ENCODE measurements around the gene DEDD.

Gene DEDD

GRCh38 chr1:161095230-161095629 lies 37.2 kb downstream of the DEDD start:
- no peak for DNase-seq (ENCODE audit: low read depth in 2 of 3, low spot score in 1 of 3)

GRCh38 chr1:161094481-161094880 lies 38.0 kb downstream of the DEDD start:
- no peak for DNase-seq (ENCODE audit: low read depth in 2 of 3, low spot score in 1 of 3)

- peak in 1 of 3 donors; percentile 40 for DNase-seq (ENCODE audit: low read depth in 2 of 3, low spot score in 1 of 3)
Measured at GRCh38 chr1:161092621-161093028, 39.8 kb downstream of the DEDD start.

DNA sequence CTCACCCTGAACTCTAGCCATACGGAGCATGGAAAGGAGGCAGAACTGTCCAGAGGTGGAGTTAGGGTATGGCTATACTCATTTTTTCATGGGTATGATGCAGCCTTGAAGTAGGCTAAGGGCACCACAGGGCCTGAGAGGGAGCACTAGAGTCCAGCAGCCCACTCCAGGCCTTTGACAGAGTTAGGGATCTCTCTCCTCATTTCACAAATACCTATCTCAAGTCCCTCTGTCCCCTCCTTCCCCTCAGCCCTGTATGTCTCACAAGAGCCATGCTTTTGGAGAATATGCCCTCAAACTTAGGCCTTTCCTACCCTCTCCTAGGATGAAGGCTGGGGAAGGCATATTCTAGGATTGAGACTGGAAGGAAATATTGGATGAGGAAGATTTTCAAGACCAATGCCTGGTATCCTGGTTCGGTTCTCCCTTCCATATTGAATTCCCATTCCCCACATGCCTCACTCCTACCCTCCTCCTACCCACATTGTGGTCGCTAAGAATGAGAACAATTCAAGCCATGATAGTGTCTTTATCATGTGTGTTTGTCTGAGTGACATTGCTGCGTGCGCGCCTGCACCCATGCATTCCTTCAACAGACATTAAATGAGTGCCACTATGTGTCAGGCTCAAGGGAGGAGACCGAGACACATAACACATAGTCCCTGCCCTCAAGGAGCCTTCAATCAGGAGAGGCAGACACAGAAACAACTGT lies 40.5 kb downstream of the DEDD start:
- no peak for DNase-seq (ENCODE audit: low read depth in 2 of 3, low spot score in 1 of 3)

GRCh38 chr1:161091093-161091492 lies 41.4 kb downstream of the DEDD start:
- DNase-seq (ENCODE audit: low read depth in 2 of 3, low spot score in 1 of 3): no peak

- no peak for DNase-seq (ENCODE audit: low read depth in 2 of 3, low spot score in 1 of 3)
Measured at GRCh38 chr1:161090617-161091016, 41.9 kb downstream of the DEDD start.

- DNase-seq (ENCODE audit: low read depth in 2 of 3, low spot score in 1 of 3): no peak
Measured at GRCh38 chr1:161089938-161090337, 42.5 kb downstream of the DEDD start.

DNA sequence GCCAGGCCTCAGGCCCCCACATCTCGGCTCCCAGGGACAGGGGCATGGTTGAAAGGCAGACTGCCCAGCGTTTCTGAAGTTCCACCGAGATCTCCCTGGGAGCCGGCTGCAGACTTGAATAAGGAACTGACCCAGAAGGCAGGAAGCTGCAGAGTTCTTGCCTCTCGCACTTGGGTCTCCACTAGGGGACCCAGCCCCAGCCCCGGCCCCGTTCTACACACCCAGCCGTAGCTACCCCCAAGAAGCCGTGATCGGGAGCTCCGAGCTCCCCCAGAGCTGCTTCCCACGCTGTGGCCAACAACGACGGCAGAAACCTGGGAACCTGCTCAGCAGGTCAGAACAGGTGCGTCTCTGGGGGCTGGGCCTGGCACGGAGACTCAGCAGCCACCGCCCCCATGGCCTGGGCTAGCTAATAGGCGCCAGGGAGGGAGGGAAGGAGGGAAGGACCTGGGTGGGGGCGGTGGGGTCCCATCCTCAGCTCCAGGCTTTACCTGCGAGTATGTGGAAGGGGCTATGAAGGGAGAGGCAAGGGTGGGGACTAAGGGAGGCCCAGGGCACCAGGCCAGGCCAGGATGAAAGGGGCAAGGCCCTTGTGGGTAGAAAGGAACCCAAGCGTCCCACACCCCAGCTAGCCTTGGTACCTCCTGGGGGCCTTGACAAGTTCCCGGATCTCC lies 43.1 kb downstream of the DEDD start, which contains the start of gene NECTIN4:
Gene NECTIN4 (minus strand): TSS at position 308 of the 674 bp plus-strand sequence. CDS start 262 bp downstream, at position 46.
- DNase-seq (ENCODE audit: low read depth in 2 of 3, low spot score in 1 of 3): no peak

- DNase-seq (ENCODE audit: low read depth in 2 of 3, low spot score in 1 of 3): no peak
Measured at GRCh38 chr1:161088587-161089110, 43.8 kb downstream of the DEDD start.

DNA sequence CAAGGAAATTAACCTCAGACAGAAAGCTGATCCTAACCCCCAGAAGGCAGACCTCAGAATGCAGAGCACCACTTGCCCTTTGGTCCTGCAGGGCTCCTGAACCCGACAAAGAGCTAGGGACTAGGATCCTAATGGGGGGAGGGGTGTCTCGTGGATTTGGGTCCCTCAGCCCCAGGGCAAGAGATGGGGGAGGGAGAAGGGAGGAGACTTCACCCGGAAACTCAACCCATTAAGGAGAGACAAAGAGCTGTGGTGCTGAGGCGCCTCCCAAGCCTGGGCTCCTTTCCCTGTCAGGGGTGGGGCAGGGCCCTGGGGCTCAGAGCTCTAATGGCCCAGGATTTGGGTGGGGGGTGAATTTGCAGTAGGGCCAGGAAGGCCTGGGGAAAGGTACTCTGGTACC lies 46.0 kb downstream of the DEDD start:
- no peak for DNase-seq (ENCODE audit: low read depth in 2 of 3, low spot score in 1 of 3)

DNA sequence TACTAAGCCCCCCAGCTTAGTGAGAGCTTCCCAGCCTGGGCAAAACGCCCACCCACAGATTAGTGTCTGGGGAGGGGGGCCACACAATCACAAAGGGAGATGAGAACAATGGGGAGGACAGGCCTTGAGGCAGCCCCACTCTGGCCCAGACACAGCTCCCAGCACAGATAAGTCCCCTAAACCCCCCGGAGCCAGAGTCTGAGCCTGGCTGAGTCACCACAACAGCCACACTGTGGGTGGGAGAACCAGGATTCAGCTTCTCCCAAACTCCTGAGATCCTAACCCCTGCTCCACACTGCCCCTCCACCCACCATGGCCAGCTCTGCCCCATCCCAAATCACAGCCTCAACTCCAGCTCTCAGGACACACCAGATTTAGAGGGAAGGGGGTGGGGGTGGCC lies 47.3 kb downstream of the DEDD start:
- no peak for DNase-seq (ENCODE audit: low read depth in 2 of 3, low spot score in 1 of 3)

GRCh38 chr1:161084597-161084988 lies 47.9 kb downstream of the DEDD start:
- no peak for DNase-seq (ENCODE audit: low read depth in 2 of 3, low spot score in 1 of 3)

- no peak for DNase-seq (ENCODE audit: low read depth in 2 of 3, low spot score in 1 of 3)
Measured at GRCh38 chr1:161083748-161084596, 48.5 kb downstream of the DEDD start.

DNA sequence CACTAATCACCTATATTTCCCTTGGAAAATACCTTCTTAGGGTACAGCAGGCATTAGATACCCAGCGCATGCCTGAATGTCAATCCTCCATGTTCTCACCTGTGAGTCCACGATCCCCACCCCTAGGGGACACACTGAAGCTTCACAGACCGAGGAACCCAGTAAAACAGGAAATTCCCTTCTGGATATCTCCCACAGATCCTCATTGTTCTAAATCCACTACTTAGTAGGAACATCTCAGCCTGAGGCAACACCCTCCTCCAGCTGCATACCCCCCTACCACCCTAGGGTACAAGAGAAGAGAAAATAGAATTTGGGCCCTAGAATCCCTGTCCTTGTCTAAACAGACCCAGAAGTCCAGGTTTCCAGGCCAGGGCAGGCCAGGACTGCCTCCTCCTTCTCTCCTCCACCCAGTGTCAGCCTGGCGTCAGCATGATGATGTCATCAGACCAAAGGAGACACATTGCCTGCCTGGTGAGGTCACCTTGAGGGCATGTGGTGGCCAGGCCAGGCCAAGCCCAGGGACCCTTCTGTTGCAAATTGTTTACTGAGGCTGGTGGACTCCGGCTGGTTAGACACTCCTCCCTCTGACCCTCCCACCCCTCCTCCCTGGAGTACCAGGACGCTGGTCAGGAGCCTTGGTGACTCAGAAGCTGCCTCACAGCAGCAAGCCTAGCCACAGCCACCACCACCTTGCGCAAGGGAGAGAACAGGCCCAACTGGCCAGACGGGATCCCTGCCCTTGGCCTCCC lies 49.3 kb downstream of the DEDD start:
- DNase-seq (ENCODE audit: low read depth in 2 of 3, low spot score in 1 of 3): no peak

GRCh38 chr1:161082483-161082882 lies 50.0 kb downstream of the DEDD start:
- no peak for DNase-seq (ENCODE audit: low read depth in 2 of 3, low spot score in 1 of 3)

DNA sequence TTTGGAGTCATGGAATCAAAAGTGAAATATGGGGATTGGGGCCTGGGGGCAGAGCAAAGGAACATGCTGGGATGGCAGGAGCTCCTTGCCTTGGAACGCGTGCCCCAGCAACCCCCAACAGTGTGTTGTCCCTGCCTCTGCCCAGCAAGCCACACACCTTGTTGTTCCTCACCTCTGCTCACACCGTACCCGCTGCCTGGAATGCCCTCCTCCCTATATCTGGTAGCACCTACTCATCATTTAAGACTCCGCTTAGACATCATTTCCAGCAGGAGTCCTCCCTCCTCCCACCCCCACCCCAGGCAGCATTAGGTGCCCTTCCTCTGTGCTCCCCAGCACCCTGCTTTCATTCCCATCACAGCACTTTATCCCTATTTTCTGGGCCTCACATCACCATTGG lies 50.9 kb downstream of the DEDD start:
- no peak for DNase-seq (ENCODE audit: low read depth in 2 of 3, low spot score in 1 of 3)

DNA sequence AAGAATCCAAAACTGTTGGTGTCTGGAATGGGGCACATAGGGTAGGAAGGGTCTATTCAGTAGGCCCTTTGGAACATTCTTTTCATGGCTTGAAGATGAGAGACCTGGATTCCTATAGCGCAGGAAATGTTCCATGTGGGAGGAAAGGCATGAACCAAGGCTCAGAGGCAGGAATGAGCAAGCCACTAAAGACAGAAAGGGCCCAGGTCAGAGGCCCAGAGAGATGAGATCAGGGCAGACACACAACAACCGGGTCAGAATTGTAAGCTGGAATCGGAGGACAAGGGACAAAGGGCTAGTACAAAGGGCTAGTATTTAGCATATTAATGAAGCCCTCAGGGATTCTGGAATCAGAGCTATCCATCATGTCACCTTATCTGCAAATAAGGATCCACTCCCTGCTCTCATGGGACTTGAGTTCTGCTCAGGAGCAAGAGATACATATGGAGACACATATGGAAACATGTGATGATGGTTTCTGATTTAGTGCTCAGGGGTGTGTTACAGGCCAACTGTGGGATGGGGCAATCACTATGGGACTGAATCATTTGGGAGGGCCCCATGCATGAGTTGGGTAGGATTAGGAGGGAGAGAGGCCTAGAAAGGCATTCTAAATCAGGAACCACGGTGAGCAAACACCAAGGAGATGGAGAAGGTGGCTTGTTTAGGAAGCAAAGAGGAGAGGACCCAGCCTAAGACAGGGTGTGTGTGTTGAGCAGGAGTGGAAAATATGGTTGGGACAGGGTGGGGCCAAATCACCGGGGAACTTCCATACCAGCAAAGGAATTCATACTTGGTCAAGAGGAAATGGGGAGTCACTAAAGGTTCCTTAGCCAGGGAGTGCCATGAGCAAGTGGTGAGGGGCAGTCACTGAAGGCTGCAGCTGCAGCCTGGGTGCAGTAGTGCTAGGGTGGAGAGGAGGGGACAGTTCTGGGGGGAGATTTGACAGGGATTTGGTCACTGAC lies 51.7 kb downstream of the DEDD start:
- no peak for DNase-seq (ENCODE audit: low read depth in 2 of 3, low spot score in 1 of 3)

GRCh38 chr1:161079436-161080110 lies 52.9 kb downstream of the DEDD start:
- DNase-seq (ENCODE audit: low read depth in 2 of 3, low spot score in 1 of 3): no peak

DNA sequence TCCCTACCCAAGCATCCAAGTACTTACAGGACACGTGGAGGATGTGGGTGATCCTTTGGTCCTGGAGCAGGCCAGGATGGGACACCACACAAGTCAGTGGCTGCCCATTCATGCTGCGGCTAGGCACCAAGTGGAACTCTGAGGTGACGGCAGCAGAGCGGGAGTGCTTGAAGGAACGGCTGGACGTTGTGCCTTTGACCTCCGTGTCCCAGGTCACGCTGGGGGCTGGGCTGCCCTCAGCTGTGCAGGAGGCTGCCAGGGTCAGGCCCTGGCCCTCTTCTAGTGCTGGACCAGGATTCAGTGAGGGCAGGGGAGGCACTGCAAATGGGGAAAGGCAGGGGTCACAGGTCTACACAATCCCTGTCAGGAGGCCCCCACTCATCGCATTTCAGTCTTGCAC lies 55.0 kb downstream of the DEDD start:
- DNase-seq (ENCODE audit: low read depth in 2 of 3, low spot score in 1 of 3): no peak
